K562 (cell line): ENCODE results near the gene NR2F6. TPM values are rescaled to one million over a fixed set of nuclear protein-coding genes. Genes with fewer than 3 reads are reported as not detected.

Experiments used
- DPF2 ChIP-seq: fragments of 450-650 bp; IDR thresholded peaks from 2 replicates; pipeline ENCODE4 v1.6.1; 2016
- ELF1 ChIP-seq: fragments of 200-800 bp; sonication (Bioruptor generic); IDR thresholded peaks from 2 replicates; pipeline ENCODE4 v1.6.1; 2016; ENCODE audit warnings: missing genetic modification characterization, missing compliant biosample characterization
- ERF ChIP-seq: fragments of 450-650 bp; formaldehyde crosslinking; IDR thresholded peaks from 2 replicates; pipeline ENCODE4 v1.4.0; 2020; ENCODE audit warnings: mild to moderate bottlenecking, mixed read lengths
- ETV5 ChIP-seq: sonication (generic); formaldehyde crosslinking; IDR thresholded peaks from 2 replicates; pipeline ENCODE4 v1.4.0; 2020; ENCODE audit warnings: low read depth, mild to moderate bottlenecking, missing genetic modification reagents
- FOXM1 ChIP-seq, 2 experiments: fragments of 450-650 bp in 1 of 2; sonication (generic) in 1 of 2; formaldehyde crosslinking in 1 of 2; IDR thresholded peaks; 2 replicates each; pipeline versions ENCODE4 v1.6.1 to v1.9.0; 2017 to 2022; ENCODE audit warnings: low read depth in 2 of 2, mild to moderate bottlenecking in 2 of 2, missing genetic modification reagents in 1 of 2, moderate library complexity in 1 of 2
- FOXP1 ChIP-seq: sonication (generic); formaldehyde crosslinking; IDR thresholded peaks from 2 replicates; pipeline ENCODE4 v1.8.0; 2022; ENCODE audit warnings: mild to moderate bottlenecking, missing genetic modification reagents
- GATAD2A ChIP-seq: fragments of 450-650 bp; IDR thresholded peaks from 2 replicates; pipeline ENCODE4 v1.6.1; 2017
- JUN ChIP-seq, 2 experiments: sonication (generic) in 1 of 2; formaldehyde crosslinking in 1 of 2; IDR thresholded peaks; 2 replicates each; pipeline versions ENCODE4 v1.6.1 to v1.8.0; 2012 to 2022; ENCODE audit warnings: borderline replicate concordance in 2 of 2, mild to moderate bottlenecking in 2 of 2, improper control_type of control experiment in 1 of 2, low read depth in 1 of 2, low read length in 1 of 2, missing genetic modification reagents in 1 of 2
- KLF10 ChIP-seq: fragments of 250-450 bp; sonication (Bioruptor Pico); IDR thresholded peaks from 2 replicates; pipeline ENCODE4 v1.6.1; 2021; ENCODE audit warnings: matching md5 sums
- KLF13 ChIP-seq: fragments of 450-650 bp; IDR thresholded peaks from 2 replicates; pipeline ENCODE4 v1.6.1; 2016; ENCODE audit warnings: missing genetic modification characterization, low read depth, mild to moderate bottlenecking, missing compliant biosample characterization, moderate library complexity, borderline replicate concordance
- MCM2 ChIP-seq: fragments of 450-650 bp; IDR thresholded peaks from 2 replicates; pipeline ENCODE4 v1.6.1; 2017; ENCODE audit warnings: low read depth, mild to moderate bottlenecking
- MTA3 ChIP-seq: fragments of 450-650 bp; formaldehyde crosslinking; IDR thresholded peaks from 2 replicates; pipeline ENCODE4 v1.6.1; 2017; ENCODE audit warnings: mild to moderate bottlenecking, borderline replicate concordance
- NCOA1 ChIP-seq: fragments of 450-650 bp; IDR thresholded peaks from 2 replicates; pipeline ENCODE4 v1.6.1; 2016; ENCODE audit warnings: low read depth
- NONO ChIP-seq, 2 experiments: fragments of 200-400 bp in 1 of 2; fragments of 450-650 bp in 1 of 2; formaldehyde crosslinking in 1 of 2; IDR thresholded peaks; 2 replicates each; pipeline ENCODE4 v1.6.1; 2017; ENCODE audit warnings: low read depth in 2 of 2, mild to moderate bottlenecking in 2 of 2, moderate library complexity in 2 of 2, low read length in 1 of 2
- NR2C2 ChIP-seq, 2 experiments: fragments of 200-800 bp in 1 of 2; sonication (Bioruptor generic) in 1 of 2; sonication (generic) in 1 of 2; formaldehyde crosslinking in 1 of 2; IDR thresholded peaks; 2 replicates each; pipeline versions ENCODE4 v1.6.1 to v1.8.0; 2016 to 2022; ENCODE audit warnings: mild to moderate bottlenecking in 1 of 2, missing compliant biosample characterization in 1 of 2, missing genetic modification characterization in 1 of 2, missing genetic modification reagents in 1 of 2
- RBBP5 ChIP-seq: fragments of 200-600 bp; sonication (generic); IDR thresholded peaks from 2 replicates; pipeline ENCODE4 v1.6.1; 2012; ENCODE audit warnings: borderline replicate concordance, mild to moderate bottlenecking, low read length, control low read depth, inconsistent platforms; ENCODE audit not compliant: insufficient read depth, poor library complexity, severe bottlenecking
- RUNX1 ChIP-seq: sonication (generic); IDR thresholded peaks from 2 replicates; pipeline ENCODE4 v1.6.1; 2016; ENCODE audit warnings: antibody characterized with exemption, low read depth
- SLC30A9 ChIP-seq: fragments of 250-450 bp; sonication (Bioruptor Pico); IDR thresholded peaks from 2 replicates; pipeline ENCODE4 v1.8.0; 2022; ENCODE audit warnings: mild to moderate bottlenecking, moderate library complexity
- SMAD3 ChIP-seq: fragments of 450-650 bp; formaldehyde crosslinking; conservative IDR thresholded peaks from 2 replicates; pipeline ENCODE4 v1.4.0; 2020; ENCODE audit warnings: mild to moderate bottlenecking
- SOX6 ChIP-seq: fragments of 450-650 bp; IDR thresholded peaks from 2 replicates; pipeline ENCODE4 v1.6.1; 2014; ENCODE audit warnings: mild to moderate bottlenecking
- SUPT5H ChIP-seq: fragments of 450-650 bp; IDR thresholded peaks from 2 replicates; pipeline ENCODE4 v1.6.1; 2016
- TEAD4 ChIP-seq, 2 experiments: sonication (generic) in 1 of 2; formaldehyde crosslinking in 1 of 2; IDR thresholded peaks; 2 replicates each; pipeline versions ENCODE4 v1.6.1 to v1.8.0; 2012 to 2022; ENCODE audit warnings: borderline replicate concordance in 1 of 2, inconsistent platforms in 1 of 2, low read length in 1 of 2, mild to moderate bottlenecking in 1 of 2, missing genetic modification reagents in 1 of 2
- U2AF1 ChIP-seq: fragments of 200-400 bp; formaldehyde crosslinking; optimal IDR thresholded peaks from 2 replicates; pipeline ENCODE3; 2017; ENCODE audit warnings: mild to moderate bottlenecking, low read depth, low read length, moderate library complexity
- ZFX ChIP-seq: sonication (generic); formaldehyde crosslinking; IDR thresholded peaks from 2 replicates; pipeline ENCODE4 v1.8.0; 2022; ENCODE audit warnings: mild to moderate bottlenecking, missing genetic modification reagents, moderate library complexity
- ZKSCAN3 ChIP-seq: fragments of 250-450 bp; sonication (Bioruptor Pico); IDR thresholded peaks from 2 replicates; pipeline ENCODE4 v1.4.0; 2020
- ZNF699 ChIP-seq: fragments of 250-450 bp; sonication (Bioruptor Pico); IDR thresholded peaks from 2 replicates; pipeline ENCODE4 v1.8.0; 2021; ENCODE audit warnings: mild to moderate bottlenecking, moderate library complexity; ENCODE audit not compliant: insufficient replicate concordance
- ZNF766 ChIP-seq: fragments of 200-800 bp; sonication (Bioruptor generic); conservative IDR thresholded peaks from 2 replicates; pipeline ENCODE4 v1.6.1; 2016; ENCODE audit warnings: missing genetic modification characterization, missing compliant biosample characterization
- polyA plus RNA-seq, 8 experiments: library from polyadenylated mRNA; depleted of rRNA in 4 of 8; stranded (reverse) in 5 of 8; unstranded in 3 of 8; fragments of >200 nt; fragmentation: Nextera tagmentation in 2 of 8; fragmentation: Illumina TruSeq in 1 of 8; extraction: Ambion mirVana in 2 of 8; extraction: Trizol in 1 of 8; gene quantifications; 2 replicates each; pipeline versions ENCODE4 v1.2.1 to v1.2.3, GENCODE V29; 2011 to 2014; ENCODE audit warnings: inconsistent platforms in 1 of 8, missing spikeins in 1 of 8
- total RNA-seq, 7 experiments: library from RNA; depleted of rRNA in 6 of 7; stranded (reverse); fragments of >200 nt in 6 of 7; fragmentation: Illumina TruSeq in 2 of 7; extraction: Trizol in 2 of 7; gene quantifications; 2 replicates each; pipeline versions ENCODE4 v1.2.1 to v1.2.3, GENCODE V29; 2011 to 2021; ENCODE audit warnings: low replicate concordance in 1 of 7
- TF ChIP-seq, protein P1 (sequence below): fragments of 450-650 bp; IDR thresholded peaks from 2 replicates; pipeline ENCODE4 v1.6.1; 2016; ENCODE audit warnings: low read depth, mild to moderate bottlenecking, moderate library complexity

NR2F6 gene
- total and polyA plus RNA-seq, 9 of the 15 experiments (the other 6 are each of a cell fraction or from before 2014, with no cell fraction given), result 0.76 to 97.5 (median 18.8) TPM

DNA sequence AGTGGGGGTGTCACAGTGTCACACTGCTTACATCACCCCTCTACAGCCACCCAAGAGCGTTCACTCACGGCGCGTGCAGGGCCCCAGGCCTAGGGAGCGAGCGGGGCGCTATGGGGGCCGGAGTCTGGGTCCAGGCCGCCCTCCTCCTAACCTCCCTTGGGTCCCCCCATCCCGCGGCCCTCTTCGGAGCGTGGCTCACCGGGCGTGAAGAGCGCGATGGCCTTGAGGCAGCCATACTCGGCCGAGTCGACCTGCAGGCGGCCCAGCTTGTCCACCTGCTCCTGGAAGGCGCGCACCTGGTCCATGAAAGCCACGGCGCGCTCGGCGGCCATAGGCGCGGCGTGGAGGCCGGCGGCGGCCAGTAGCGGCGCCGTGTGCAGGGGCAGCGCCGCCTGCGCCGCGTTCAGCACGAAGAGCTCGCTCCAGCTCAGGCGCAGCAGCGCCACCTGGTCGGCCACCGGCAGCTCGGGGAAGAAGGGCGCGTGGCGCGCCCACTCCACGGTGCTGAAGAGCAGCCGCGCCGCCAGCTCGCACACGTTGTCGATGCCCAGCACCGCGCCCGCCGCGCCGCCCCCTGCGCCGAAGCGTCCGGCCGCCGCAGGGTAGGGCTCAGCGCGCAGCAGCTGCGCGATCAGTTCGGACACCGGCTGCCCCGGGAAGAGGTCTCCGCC, 10.3 kb downstream of the NR2F6 start (continued):
- TF ChIP-seq RBBP5 (peak; percentile 85), TEAD4 (IDR thresholded peaks at IDR 0.05; ENCODE audit: low read length) (no peak), TEAD4 (CRISPR knock-in tag; IDR thresholded peaks at IDR 0.05; ENCODE audit: borderline replicate concordance) (peak; percentile 53; the same call in 1 of the 2 replicates), ZFX (CRISPR knock-in tag) (peak; percentile 85), SLC30A9 (CRISPR knock-in tag) (no peak), SUPT5H (0 out of 2 replicates have a peak, but pooled peaks have one; percentile 46), KLF10 (CRISPR knock-in tag) (no peak), GATAD2A (peak; percentile 64; the same call in 1 of the 2 replicates), MCM2 (no peak), U2AF1 (peak; percentile 50), ETV5 (peak; percentile 58), NCOA1 (no peak), RUNX1 (peak; percentile 18; the same call in 1 of the 2 replicates), FOXM1 (IDR thresholded peaks at IDR 0.05; ENCODE audit: low read depth) (no peak), FOXM1 (CRISPR knock-in tag; IDR thresholded peaks at IDR 0.05; ENCODE audit: low read depth) (peak; percentile 55; the same call in 1 of the 2 replicates), KLF13 (peak; percentile 44; the same call in 1 of the 2 replicates), ELF1 (tag) (no peak), NR2C2 (CRISPR knock-in tag; IDR thresholded peaks at IDR 0.05) (no peak), NR2C2 (tag; IDR thresholded peaks at IDR 0.05) (peak; percentile 58; the same call in 1 of the 2 replicates), SOX6 (peak; percentile 45; the same call in 1 of the 2 replicates), FOXP1 (CRISPR knock-in tag) (peak; percentile 49; the same call in 1 of the 2 replicates), NONO (IDR thresholded peaks at IDR 0.05; ENCODE audit: low read depth in 2 of 2, low read length in 1 of 2) (peak; percentile 63 to 88; a peak in 3 of 4 replicates), ERF (0 out of 2 replicates have a peak, but pooled peaks have one; percentile 68), ZKSCAN3 (CRISPR knock-in tag) (no peak), MTA3 (peak; percentile 89), ZNF766 (peak; percentile 67), ZNF699 (CRISPR knock-in tag) (peak; percentile 6), DPF2 (0 out of 2 replicates have a peak, but pooled peaks have one; percentile 2), JUN (IDR thresholded peaks at IDR 0.05; ENCODE audit: borderline replicate concordance, low read depth, low read length) (peak; percentile 8; the same call in 1 of the 2 replicates), JUN (CRISPR knock-in tag; IDR thresholded peaks at IDR 0.05; ENCODE audit: borderline replicate concordance) (0 out of 2 replicates have a peak, but pooled peaks have one; percentile 74), SMAD3 (CRISPR knock-in tag) (no peak)
- TF ChIP-seq, protein P1, sequence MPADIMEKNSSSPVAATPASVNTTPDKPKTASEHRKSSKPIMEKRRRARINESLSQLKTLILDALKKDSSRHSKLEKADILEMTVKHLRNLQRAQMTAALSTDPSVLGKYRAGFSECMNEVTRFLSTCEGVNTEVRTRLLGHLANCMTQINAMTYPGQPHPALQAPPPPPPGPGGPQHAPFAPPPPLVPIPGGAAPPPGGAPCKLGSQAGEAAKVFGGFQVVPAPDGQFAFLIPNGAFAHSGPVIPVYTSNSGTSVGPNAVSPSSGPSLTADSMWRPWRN, result no peak
